Measurements from ENCODE around the gene MEF2A.
"Not testable (repeated sequence)": the region's sequence is repeated elsewhere in the genome, so short reads cannot be mapped to it uniquely, and the experiment has no call there.

MEF2A gene

DNA sequence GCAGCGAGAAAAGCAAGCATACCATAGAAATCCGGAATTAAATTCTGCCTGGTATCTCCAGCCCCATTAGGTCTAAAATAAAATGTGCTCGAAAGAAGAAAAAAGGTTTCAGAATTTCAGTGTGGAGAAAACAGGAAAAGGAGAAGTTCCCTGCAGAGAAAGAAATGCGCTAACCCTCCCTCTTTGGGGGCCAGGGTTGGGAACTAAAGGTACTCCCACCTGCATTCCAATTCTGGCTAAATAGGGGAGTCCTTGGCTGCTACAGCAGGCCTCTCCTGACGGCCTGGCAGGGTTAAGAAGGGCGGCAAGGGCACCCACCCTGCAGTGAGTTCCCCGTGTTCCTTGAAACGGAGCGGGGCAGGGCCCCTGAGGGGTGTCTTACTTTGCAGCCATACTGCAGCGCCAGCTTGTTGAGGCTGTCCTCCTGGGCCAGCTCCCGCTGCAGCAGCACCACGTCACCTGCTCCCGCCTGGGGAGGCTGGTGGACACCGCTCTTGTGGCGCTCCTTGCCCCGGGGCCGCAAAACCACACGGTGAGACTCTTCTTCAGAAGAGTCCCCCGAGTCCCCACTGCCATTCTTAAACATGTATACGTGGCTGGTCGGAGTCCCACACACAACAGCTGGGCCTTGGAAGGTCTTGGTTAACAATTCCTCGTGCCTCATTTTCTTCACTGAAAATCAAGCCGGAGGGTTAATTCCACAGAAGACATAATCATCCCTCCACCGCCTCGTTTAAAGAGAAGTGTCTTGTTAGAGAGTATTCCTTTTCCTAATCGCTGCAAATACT lies 165.7 kb downstream of the MEF2A start:
- DNase-seq (ENCODE audit: low read depth) = no peak

DNA sequence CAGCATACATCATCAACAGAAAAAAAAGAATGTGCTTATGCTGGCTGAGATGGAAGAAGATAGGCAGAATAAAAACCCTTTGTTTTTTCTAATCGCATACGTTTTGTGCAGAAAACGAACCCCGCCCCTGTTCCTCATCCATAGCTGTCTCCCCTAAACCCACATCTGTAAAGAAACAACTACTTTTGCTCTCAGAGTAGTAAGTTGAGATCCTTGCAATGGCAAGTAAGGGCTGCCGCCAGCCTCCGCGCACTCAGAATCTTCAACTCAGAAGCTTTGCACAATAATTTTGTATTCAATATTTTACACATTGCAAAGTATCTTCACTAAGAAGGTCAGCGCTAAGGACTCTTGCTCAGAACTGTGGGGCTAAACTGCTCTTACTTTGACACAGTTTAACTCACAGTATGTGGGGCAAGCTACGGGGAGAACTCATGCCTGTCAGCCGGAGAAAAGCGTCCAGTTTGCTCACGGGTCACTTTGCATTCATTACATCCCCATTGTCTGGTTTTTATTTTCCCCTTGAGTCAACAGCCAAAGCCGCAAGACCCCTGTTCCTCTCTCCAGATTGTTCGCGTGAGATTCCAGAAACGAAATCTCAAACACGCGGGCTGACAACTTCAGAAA lies 166.5 kb downstream of the MEF2A start:
- DNase-seq (ENCODE audit: low read depth) = no peak

DNA sequence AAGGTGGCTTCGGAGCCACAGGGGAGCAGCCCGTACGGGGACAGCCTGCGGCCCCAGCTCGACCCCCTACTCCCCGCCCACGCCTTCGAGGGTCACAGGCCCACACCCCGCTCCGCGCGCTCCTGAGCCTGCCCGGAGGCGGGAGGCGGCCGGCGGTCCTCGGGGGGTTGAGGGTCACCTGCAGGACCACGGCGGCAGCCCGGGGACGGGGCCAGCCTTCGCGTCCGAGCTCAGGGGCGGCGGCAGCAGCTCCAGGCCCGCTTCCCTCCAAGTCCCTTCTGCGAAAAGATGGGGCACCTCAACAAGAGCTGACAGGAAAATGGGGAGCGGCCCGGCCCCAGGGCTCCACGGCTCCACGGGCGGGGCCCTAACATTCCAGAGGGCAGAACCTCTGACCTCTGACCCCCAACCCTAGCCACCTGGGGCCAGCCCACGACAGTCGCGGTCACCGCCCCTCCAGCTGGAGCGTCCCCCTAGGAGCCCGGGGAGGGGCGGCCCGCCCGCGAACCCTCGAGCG lies 167.0 kb downstream of the MEF2A start:
- DNase-seq (ENCODE audit: low read depth) = no peak

DNA sequence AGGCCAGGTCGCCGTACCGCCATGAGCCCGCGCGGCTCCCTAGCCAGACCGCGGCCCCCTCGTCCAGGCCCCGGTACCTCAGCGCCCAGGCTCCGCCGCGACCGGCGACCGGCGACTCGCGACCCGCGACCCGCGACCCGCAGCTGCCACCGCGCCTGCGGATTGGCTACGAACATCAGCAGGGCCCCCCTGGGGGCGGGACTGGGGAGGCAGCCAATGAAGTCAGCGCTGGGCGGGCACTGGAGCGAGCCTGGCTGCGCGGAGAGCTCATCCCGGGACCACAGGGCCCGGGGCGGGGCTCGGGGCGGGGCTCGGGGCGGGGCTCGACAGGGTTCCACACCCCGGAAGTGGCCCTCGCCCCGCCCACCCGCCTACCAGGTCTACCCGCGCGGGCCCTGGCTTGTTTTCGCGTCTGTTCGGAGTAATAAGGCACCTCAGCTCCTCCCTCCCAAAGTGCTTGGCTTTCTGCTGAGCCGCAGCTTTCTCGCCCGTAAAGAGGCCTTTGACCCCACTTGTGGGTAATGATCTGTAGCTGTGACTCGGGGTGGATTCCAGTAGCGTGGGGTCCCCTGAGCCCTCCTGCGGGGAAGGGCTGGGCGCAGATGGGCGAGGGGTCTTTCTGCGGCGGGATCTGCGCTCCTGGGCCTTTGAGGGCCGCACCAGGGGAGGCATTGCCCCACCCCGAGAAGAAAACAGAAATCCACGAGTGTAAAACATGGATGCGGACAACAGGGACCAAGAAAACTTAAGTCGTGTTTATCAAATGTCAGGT lies 167.7 kb downstream of the MEF2A start, which contains the start of gene LYSMD4:
Gene LYSMD4, minus strand, starts transcription at position 170 of the 772 bp plus-strand sequence. CDS start 1,438 bp downstream, outside the sequence.
- peak; percentile 98 for DNase-seq (ENCODE audit: low read depth)

DNA sequence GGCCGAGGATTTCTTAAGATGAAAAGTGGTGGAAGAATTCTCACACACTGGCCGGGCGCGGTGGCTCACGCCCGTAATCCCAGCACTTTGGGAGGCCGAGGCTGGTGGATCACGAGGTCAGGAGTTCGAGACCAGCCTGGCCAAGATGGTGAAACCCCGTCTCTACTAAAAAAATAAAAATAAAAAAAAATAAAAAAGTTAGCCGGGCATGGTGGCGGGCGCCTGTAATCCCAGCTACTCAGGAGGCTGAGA lies 168.2 kb downstream of the MEF2A start:
- not testable (repeated sequence) for DNase-seq (ENCODE audit: low read depth)

DNA sequence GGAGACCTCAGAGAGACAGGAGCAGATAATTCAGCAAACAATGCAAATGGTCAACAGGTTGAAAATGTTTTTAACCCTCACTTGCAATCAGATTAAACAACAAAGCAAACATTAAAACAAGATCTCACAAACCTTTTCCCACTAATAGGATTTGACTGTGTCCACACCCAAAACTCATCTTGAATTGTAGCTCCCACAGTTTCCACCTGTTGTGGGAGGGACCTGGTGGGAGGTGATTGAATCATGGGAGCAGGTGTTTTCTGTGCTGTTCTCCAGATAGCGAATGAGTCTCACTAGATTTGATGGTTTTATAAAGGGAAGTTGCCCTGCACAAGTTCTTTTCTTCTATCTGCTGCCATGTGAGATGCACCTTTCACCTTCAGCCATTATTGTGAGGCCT lies 168.8 kb downstream of the MEF2A start:
- no peak for DNase-seq (ENCODE audit: low read depth)

DNA sequence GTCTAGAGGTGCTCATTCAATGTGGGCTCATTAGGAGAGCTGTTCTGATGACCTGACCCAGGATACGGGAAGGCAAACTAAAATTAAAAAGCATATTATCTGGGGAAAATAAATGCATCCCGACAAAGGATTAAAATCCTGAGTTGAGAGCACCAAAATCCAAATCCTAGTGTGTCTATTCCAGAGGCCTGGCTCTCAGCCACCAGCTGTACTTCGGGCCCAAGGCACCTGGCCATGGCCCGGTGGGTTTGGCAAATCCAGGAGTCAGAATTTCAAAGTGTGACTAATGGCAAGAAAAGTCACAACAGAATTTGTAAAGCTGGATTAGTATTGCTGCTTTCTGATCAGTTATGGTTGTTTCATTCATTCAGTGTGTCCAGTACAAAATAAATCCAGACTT lies 170.1 kb downstream of the MEF2A start:
- DNase-seq (ENCODE audit: low read depth) = no peak

DNA sequence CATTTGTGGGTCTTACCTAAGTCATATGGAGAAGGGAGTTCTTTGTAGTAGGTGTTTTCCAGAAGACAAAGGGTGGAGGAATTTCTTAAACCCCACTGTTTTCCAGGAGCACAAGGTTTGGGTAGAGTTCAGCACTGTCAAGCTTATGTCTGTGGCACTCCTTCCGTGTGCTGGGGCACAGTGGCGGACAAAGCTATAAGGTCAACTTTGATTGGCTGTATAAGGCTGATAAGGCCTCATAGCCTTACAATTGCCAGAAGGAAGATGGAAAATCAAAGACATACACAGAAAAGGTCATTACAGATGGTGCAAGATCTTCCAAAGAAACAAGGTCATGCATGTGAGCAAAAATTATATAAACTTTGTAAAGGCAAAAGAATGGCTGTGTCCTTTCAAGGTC lies 170.9 kb downstream of the MEF2A start:
- DNase-seq (ENCODE audit: low read depth) = no peak

DNA sequence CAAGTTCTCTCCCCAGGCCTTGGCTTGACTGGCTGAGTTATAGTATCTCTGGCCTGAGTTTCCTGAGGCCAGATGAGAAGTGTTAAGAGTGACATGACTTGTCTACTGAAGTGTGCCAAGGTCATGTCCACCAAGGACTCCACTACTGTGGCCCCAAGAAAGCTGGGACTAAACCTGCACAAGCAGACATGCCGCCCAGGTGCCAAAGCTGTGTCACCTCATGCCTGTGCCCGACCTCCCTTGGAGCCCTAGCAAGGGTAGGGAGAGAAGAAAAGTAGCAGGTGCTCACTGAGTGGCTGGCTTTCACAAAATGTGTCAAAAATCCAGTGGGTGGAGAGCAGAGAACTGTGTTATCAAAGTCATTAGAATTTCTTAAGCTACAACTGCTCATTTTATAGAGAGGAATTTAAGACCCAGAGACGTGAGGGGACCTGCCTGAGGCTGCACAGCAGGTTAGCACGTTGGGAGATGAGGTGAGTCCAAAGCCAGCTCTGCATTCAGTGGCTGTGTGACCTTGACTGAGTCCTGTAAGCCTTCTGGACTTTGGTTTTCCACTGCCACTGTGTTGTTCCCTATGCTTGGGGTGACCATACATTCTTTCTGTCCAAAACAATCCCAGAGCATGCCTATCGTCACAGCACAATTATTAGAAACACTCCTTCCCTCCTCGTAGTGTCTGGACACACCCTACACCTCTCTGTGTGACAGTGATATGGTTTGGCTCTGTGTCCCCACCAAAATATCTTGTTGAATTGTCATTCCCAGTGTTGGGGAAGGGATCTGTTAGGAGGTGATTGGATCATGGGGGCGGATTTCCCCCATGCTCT lies 172.4 kb downstream of the MEF2A start:
- no peak for DNase-seq (ENCODE audit: low read depth)

DNA sequence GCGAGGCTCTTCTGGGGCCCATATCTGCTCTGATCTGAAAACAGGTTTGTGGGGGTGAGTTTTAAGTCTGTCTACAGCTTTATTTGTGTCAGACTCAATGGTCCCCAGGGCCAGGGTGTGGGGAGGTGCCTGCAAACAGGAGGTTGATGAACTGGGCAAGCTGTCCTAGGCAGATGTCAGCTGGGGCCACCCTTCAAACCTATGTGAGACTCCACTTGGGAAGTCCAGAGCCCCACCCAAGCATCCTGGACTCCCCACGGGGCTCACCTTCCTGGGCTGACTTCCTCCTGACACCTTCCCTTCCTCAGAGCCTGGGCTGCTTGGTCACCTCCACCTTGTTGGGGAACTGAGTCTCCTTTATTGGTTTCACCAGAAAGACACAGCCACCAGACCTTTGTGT lies 176.1 kb downstream of the MEF2A start:
- no peak for DNase-seq (ENCODE audit: low read depth)

DNA sequence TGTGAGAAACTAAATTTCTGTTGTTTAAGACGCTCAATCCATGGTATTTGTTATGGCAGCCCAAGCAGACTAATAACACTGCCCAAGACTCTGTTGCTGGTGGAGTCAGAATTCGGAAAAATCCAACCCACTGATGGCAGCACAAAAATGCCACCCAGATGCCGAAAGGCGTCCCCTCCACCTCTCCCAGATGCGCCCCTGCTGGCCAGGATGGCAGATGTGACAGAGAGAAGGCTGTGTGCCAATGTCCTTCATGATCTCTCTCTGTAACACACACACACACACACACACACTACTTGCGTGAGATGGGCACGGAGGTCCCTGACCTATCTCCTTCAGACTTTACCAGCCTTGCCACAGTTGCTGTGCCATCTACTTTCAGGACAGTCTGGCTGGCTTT lies 178.4 kb downstream of the MEF2A start:
- DNase-seq (ENCODE audit: low read depth) = no peak

DNA sequence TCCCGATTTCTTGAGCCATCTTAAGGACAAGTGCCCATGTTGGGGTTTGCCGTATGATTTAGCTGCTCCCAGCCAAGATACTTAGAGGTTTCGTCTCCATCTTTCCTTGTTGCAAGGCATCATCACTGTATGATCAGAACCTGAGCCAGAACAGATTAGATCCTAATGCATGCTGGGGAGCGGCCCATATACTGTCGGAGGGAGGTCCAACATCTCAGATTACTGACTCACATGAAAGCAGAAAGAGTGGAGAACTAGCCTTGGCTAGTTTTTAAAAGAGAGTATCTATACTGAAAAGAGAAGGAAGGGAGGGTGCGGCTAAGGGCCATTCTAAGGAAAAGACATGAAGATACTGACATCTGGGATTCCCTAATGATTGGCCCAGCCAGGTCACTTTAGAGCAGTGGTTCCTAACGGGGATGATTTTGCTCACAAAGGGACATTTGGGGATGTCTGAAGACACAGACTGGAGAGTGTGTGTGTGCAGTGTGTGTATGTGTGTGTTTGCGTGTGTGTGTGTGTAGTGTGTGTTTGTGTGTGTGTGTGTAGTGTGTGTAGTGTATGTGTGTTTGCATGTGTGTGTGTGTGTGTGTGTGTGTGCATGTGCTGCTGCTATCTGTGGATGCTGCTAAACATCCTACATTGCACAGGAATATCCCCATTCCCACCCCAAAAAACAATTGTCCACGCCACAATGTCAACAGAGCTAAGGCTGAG lies 179.7 kb downstream of the MEF2A start:
- DNase-seq (ENCODE audit: low read depth) = no peak

DNA sequence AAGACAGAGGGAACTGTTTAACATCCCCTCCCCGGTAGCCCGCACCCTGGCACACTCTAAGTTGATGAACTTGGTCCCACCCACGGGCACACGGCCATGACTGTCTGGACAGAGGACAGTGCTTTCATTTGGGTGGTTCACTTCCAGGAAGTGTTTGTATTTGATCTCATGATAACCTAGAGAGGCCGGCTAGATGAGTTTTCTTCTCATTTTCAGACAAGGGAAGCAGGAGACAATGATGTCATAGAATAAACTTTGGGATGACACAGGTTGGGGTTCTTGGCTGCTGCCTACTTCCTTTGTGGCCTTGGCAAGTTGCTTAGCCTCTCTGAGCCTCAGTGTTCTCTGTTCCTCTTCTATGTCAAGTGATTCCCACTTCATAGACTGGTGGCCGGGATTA lies 183.6 kb downstream of the MEF2A start:
- no peak for DNase-seq (ENCODE audit: low read depth)

DNA sequence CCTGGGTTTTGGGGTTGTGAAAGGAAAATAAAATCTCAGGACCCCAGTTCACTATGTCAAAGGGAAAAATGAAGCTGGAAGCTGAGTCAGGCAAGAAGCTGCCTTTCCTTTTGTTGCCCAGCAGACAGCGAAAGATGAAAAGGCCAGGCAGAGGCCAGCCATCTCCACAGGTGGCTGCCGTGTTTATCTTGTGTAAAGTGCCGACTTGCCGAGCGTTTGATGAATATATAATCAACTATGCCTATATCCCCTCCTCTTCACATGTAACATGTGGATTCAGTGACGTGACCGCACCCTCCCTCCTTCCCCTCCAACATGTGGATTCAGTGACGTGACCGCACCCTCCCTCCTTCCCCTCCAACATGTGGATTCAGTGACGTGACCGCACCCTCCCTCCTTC lies 184.5 kb downstream of the MEF2A start:
- DNase-seq (ENCODE audit: low read depth) = not testable (repeated sequence)

DNA sequence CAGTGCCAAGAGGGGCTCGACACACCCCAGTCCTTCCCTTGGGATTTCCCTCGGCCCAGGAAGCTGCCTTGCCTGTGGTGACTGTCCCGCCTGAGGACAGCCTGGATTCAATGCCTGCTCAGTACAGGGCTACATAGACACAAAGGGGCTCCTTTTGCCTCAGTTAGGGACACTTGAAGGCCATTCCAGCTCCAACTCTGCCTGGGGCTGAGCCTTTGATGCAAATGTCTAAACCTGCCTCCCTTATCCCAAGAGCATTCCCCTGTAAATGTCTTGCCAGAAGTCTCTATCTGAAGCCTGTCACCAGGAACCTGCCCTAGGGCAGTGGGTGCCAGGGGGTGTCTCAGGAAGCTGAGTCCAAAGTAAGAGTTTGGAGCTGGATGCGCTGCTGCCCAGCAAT lies 186.8 kb downstream of the MEF2A start:
- DNase-seq (ENCODE audit: low read depth) = no peak

DNA sequence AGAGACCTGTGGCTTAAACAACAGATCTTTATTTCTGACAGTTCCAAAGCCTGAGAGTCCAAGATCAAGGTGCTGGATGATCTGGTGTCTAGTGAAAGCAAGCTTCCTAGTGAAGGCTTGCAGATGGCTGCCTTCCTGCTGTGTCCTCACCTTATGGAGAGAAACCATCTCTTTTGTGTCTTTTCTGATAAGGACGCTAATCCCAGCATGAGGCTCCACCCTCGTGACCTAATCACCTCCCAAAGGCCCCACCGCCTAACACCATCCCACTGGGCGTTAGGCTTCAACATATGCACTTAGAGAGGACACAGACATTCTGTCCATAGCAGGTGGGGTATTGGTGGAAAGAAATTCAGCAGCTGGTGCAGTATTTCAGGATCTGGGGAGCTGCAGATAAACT lies 187.3 kb downstream of the MEF2A start:
- no peak for DNase-seq (ENCODE audit: low read depth)

DNA sequence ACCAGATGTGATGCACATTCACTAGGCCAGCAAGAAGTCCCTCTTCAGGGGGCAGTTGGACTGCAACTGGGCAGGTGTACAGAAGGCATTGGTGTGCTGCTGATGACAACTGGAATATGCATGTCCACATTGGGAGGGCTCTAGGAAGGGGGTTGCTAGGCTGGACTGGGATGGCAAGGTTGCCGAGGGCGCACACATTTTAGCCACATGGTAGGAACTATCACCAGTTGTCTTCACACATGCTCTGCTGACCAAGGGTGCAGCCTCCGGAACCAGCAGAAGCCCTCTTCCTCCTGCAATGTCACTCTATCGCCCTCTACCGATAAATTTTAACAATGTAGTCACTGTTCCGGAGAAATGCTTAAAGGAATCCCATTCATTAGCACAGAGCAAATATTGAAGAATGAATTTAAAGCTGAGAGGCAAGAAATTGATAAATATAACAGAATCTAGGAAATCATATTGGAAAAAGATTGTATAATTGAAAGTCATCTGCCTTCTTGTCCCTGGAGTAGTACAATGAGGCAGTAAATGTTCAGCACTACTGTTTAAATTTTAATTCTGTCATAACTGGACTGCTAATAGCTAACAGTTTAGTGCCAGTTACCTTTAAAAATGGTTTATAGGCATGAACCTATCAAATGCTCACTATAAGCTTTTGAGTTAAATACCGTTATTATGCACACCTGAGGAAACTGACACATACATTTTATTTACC lies 190.1 kb downstream of the MEF2A start:
- no peak for DNase-seq (ENCODE audit: low read depth)

DNA sequence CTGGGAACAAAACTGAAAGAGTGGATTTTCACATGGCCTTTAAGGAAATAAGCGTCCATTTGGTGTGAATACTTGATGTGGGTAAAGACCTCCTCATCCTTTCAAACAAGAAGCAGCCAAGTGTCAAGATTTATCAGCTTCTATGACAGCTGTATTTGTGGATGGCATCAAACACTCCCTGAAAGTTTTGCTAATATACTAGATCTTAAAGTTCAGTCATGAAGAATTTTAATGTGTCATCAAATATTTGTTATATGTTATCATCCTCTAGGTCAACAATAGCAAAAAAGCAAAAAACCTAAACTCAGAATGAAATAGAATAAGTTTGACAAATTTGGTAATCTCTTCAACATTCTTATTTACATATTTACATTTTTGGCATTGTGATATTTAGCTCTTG lies 196.5 kb downstream of the MEF2A start:
- DNase-seq (ENCODE audit: low read depth) = no peak

DNA sequence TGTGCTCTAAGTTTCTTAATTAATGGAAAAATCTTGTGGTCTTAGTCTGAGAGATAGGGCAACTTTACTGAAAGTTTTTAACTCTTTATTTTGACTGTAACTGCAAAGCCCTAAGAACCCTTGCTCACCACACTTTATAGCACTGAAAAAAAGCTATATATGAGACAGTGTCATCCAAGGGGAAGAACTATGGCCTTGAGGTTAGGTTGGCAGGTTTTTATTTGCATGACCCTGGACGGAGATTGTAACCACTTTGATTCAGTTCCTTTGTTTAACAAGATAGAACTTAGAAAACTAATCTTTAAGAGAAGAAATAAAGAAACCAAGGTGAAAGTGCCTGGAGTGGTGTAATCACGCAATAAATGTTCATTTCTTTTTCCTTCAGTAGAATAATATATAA lies 198.0 kb downstream of the MEF2A start:
- no peak for DNase-seq (ENCODE audit: low read depth)

DNA sequence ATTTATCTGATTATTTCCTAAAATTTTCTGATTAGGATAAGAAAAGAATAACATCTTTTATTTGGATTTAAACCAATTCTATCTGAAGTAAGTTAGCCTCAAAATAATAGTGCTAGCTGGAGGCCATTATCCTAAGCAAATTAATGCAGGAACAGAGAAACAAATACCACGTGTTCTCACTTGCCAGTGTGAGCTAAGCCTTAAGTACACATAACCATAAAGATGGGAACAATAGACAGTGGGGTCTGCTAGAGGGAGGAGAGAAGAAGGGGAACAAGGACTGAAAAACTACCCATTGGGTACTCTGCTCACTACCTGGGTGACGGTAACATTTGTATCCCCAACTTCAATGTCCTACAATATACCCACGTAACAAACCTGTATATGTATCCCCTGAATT lies 198.7 kb downstream of the MEF2A start:
- DNase-seq (ENCODE audit: low read depth) = no peak
